Mesenchymal stem cell (in vitro differentiated cells and primary cell): ENCODE data around the gene YWHAH.

Source experiments
- DNase-seq: peaks from one replicate; pipeline ENCODE4 v3.0.0-alpha.2; 2013
- H2AFZ ChIP-seq: one replicate; pipeline ENCODE4 v1.6.1; 2013; ENCODE audit warnings: low read depth, mild to moderate bottlenecking, control low read depth, inconsistent platforms, low read length, moderate library complexity
- H2AK5ac ChIP-seq: 2 replicates; pipeline ENCODE4 v1.6.1; 2013; ENCODE audit warnings: low read length, moderate library complexity, mild to moderate bottlenecking, inconsistent platforms; ENCODE audit not compliant: severe bottlenecking
- H2BK120ac ChIP-seq: one replicate; pipeline ENCODE4 v1.6.1; 2013; ENCODE audit warnings: low read depth, mild to moderate bottlenecking, inconsistent platforms, low read length, moderate library complexity
- H2BK12ac ChIP-seq, 2 experiments: one replicate each; pipeline ENCODE4 v1.6.1; 2013; ENCODE audit warnings: inconsistent platforms in 2 of 2, low read length in 2 of 2, mild to moderate bottlenecking in 2 of 2, moderate library complexity in 2 of 2, control low read depth in 1 of 2
- H2BK15ac ChIP-seq: one replicate; pipeline ENCODE4 v1.6.1; 2013; ENCODE audit warnings: mild to moderate bottlenecking, low read depth, inconsistent platforms; ENCODE audit not compliant: poor library complexity, severe bottlenecking
- H2BK5ac ChIP-seq: 2 replicates; pipeline ENCODE4 v1.6.1; 2013; ENCODE audit warnings: low read depth, mild to moderate bottlenecking, low read length, control low read depth, inconsistent platforms; ENCODE audit not compliant: poor library complexity, severe bottlenecking
- H3K14ac ChIP-seq, 2 experiments: one replicate each; pipeline ENCODE4 v1.6.1; 2013; ENCODE audit warnings: inconsistent platforms in 2 of 2, low read length in 2 of 2, control low read depth in 1 of 2, mild to moderate bottlenecking in 1 of 2, moderate library complexity in 1 of 2
- H3K18ac ChIP-seq, 2 experiments: one replicate each; pipeline ENCODE4 v1.6.1; 2013; ENCODE audit warnings: inconsistent platforms in 2 of 2, low read length in 2 of 2, control low read depth in 1 of 2, low read depth in 1 of 2, mild to moderate bottlenecking in 1 of 2
- H3K23ac ChIP-seq, 2 experiments: one replicate each; pipeline ENCODE4 v1.6.1; 2013; ENCODE audit warnings: inconsistent platforms in 2 of 2, low read length in 2 of 2, mild to moderate bottlenecking in 2 of 2, moderate library complexity in 2 of 2, control low read depth in 1 of 2
- H3K27ac ChIP-seq: 2 replicates; pipeline ENCODE4 v1.5.1; 2013; ENCODE audit warnings: mild to moderate bottlenecking, moderate library complexity, low read length, control low read depth, inconsistent platforms; ENCODE audit not compliant: poor library complexity, severe bottlenecking
- H3K27me3 ChIP-seq, 2 experiments: 2 replicates each; pipeline versions ENCODE4 v1.6.1 to v1.7.0; 2013; ENCODE audit warnings: low read length in 2 of 2, mild to moderate bottlenecking in 2 of 2, moderate library complexity in 2 of 2, control low read depth in 1 of 2, inconsistent platforms in 1 of 2; ENCODE audit not compliant: control insufficient read depth in 1 of 2, insufficient read depth in 1 of 2
- H3K36me3 ChIP-seq, 2 experiments: 2 replicates each; pipeline versions ENCODE4 v1.6.1 to v1.7.0; 2013; ENCODE audit warnings: low read length in 2 of 2, control low read depth in 1 of 2, inconsistent platforms in 1 of 2, low read depth in 1 of 2, mild to moderate bottlenecking in 1 of 2; ENCODE audit not compliant: insufficient read depth in 2 of 2, control insufficient read depth in 1 of 2
- H3K4ac ChIP-seq, 2 experiments: one replicate each; pipeline ENCODE4 v1.6.1; 2013; ENCODE audit warnings: inconsistent platforms in 2 of 2, low read length in 2 of 2, mild to moderate bottlenecking in 2 of 2, moderate library complexity in 2 of 2, control low read depth in 1 of 2, low read depth in 1 of 2
- H3K4me1 ChIP-seq: 2 replicates; pipeline ENCODE4 v1.6.1; 2013; ENCODE audit warnings: low read depth, low read length, control low read depth; ENCODE audit not compliant: control insufficient read depth, insufficient read depth
- H3K4me2 ChIP-seq: 2 replicates; pipeline ENCODE4 v1.6.1; 2013; ENCODE audit warnings: low read length, mild to moderate bottlenecking, inconsistent platforms; ENCODE audit not compliant: poor library complexity, severe bottlenecking
- H3K4me3 ChIP-seq, 2 experiments: 2 replicates each; pipeline versions ENCODE4 v1.5.1 to v1.7.0; 2013; ENCODE audit warnings: low read length in 2 of 2, mild to moderate bottlenecking in 2 of 2, control low read depth in 1 of 2, low read depth in 1 of 2; ENCODE audit not compliant: insufficient read depth in 1 of 2
- H3K79me1 ChIP-seq: replicated peaks from 2 replicates; pipeline ENCODE4 v1.6.1; 2013; ENCODE audit warnings: mild to moderate bottlenecking, control low read depth, low read length, inconsistent platforms; ENCODE audit not compliant: poor library complexity, severe bottlenecking
- H3K9ac ChIP-seq: 2 replicates; pipeline ENCODE4 v1.7.0; 2013; ENCODE audit warnings: mild to moderate bottlenecking, low read length, moderate library complexity
- H3K9me3 ChIP-seq: 2 replicates; pipeline ENCODE4 v1.7.0; 2013; ENCODE audit warnings: mild to moderate bottlenecking, low read length; ENCODE audit not compliant: control insufficient read depth
- H4K8ac ChIP-seq: one replicate; pipeline ENCODE4 v1.6.1; 2013; ENCODE audit warnings: inconsistent platforms, mild to moderate bottlenecking, low read length, moderate library complexity
- H4K91ac ChIP-seq: one replicate; pipeline ENCODE4 v1.6.1; 2013; ENCODE audit warnings: mild to moderate bottlenecking, low read length, inconsistent platforms
- WGBS: methylation state at CpG from one replicate; pipeline ENCODE4 v1.1.7; 2013; ENCODE audit warnings: mixed read lengths; 5-methylcytosine and 5-hydroxymethylcytosine counted together

YWHAH gene

DNA sequence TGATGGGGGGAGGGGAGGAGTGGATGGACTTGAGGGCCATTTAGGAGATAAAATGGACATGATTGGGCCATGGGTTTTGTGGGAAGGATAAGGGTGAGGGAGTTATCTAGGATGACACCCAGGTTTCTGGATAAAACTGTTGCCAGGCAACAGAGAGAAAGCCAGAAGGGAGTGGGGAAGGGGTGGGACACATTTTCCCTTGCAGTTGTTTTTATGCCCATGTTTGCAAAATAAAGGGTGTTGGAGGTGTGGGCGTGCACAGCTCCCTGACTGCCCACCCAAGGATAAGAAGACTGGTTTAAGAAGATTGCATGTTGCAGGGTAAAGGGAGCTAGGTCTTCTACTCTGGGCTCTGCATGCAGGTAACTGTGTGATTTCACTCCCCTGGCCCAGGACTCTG is 18.3 kb upstream of the YWHAH start:
- H3K27me3 ChIP-seq, result peaks cover 4 to 26% of the 10 kb centered on the region in 2 experiments
- no peak overlapping the region for H3K4ac ChIP-seq
- H3K4me2 ChIP-seq, result no peak overlapping the region
- H2BK5ac ChIP-seq, result no peak overlapping the region
- H3K36me3 ChIP-seq, result no peaks in the 10 kb centered on the region
- H4K8ac ChIP-seq, result no peak overlapping the region
- H3K4me1 ChIP-seq, result peaks cover 4% of the 10 kb centered on the region
- H2BK15ac ChIP-seq, result no peak overlapping the region
- no peak overlapping the region for H3K18ac ChIP-seq
- no peak overlapping the region for H3K14ac ChIP-seq
- no peak overlapping the region for H3K4me3 ChIP-seq
- no peak overlapping the region for H2BK120ac ChIP-seq
- 92% methylated on average over 1 of the region's 1 CpG for WGBS
- no peak overlapping the region for H3K23ac ChIP-seq
- no peaks in the 10 kb centered on the region for H3K79me1 ChIP-seq
- H2AFZ ChIP-seq, result no peak overlapping the region
- no peaks in the 10 kb centered on the region for H3K9me3 ChIP-seq
- H2AK5ac ChIP-seq, result no peak overlapping the region
- H3K9ac ChIP-seq, result no peak overlapping the region
- H4K91ac ChIP-seq, result no peak overlapping the region
- DNase-seq, result no peak
- H3K27ac ChIP-seq, result no peak overlapping the region
- H2BK12ac ChIP-seq, result no peak overlapping the region

DNA sequence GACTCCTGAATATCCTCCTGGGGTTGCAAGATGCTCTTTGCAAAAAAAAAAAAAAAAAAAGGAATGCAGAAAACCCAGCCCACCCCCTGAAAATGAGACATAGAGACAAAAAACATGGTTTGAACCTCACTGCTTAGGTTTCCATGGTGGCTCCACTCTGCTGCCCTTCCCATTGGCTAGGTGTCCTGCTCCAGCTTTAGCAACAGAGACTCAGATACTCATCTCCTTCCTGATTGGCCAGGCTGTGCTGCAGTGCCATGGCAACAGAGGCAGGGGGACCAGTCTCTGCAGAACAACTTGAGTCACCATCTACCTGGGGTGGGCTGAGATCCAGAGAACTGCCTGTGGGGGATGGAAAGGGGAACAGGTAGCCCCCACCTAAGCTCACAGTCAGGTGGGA is 17.4 kb upstream of the YWHAH start:
- Histone ChIP-seq H2BK120ac (no peak overlapping the region), H3K9me3 (no peaks in the 10 kb centered on the region), H3K9ac (no peak overlapping the region), H2AFZ (no peak overlapping the region), H2BK5ac (no peak overlapping the region), H3K4me2 (no peak overlapping the region), H3K4me3 (no peak overlapping the region), H2AK5ac (no peak overlapping the region), H3K27me3 (peaks cover 4 to 26% of the 10 kb centered on the region in 2 experiments), H3K79me1 (no peaks in the 10 kb centered on the region), H4K91ac (no peak overlapping the region), H3K23ac (no peak overlapping the region), H3K4ac (no peak overlapping the region), H3K14ac (no peak overlapping the region), H3K18ac (no peak overlapping the region), H4K8ac (no peak overlapping the region), H3K36me3 (no peaks in the 10 kb centered on the region), H3K27ac (no peak overlapping the region), H2BK12ac (no peak overlapping the region), H3K4me1 (peaks cover 4% of the 10 kb centered on the region), H2BK15ac (no peak overlapping the region)
- DNase-seq, result no peak

DNA sequence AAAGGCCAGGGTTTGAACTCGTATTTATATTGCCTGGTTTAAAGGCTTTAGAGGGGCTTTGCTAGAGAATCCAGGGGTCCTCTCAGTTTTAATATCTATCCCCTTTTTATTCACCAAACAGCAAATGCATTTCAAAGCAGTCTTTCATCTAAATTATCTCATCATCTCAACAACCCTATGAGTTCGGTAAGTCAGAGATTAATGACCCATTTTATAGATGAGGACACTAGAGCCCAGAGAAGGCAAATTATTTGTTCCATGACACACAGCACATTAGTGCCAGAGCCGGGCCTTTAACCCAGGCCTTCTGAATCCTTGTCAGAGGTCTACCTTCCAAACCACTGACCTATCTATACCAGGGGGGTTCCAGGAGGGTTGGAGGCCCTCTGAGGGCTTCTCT is 16.8 kb upstream of the YWHAH start:
- no peak overlapping the region for H3K4me3 ChIP-seq
- H3K9ac ChIP-seq, result no peak overlapping the region
- no peak for DNase-seq
- H2BK5ac ChIP-seq, result no peak overlapping the region
- H2BK120ac ChIP-seq, result no peak overlapping the region
- H2AK5ac ChIP-seq, result no peak overlapping the region
- no peaks in the 10 kb centered on the region for H3K36me3 ChIP-seq
- no peak overlapping the region for H3K4ac ChIP-seq
- H3K4me1 ChIP-seq, result peaks cover 4% of the 10 kb centered on the region
- no peak overlapping the region for H3K23ac ChIP-seq
- peaks cover 4 to 26% of the 10 kb centered on the region in 2 experiments for H3K27me3 ChIP-seq
- no peak overlapping the region for H3K4me2 ChIP-seq
- H3K18ac ChIP-seq, result no peak overlapping the region
- H2BK15ac ChIP-seq, result no peak overlapping the region
- no peaks in the 10 kb centered on the region for H3K79me1 ChIP-seq
- WGBS, result 81% methylated on average over 3 of the region's 3 CpGs
- no peak overlapping the region for H3K27ac ChIP-seq
- H2BK12ac ChIP-seq, result no peak overlapping the region
- no peak overlapping the region for H2AFZ ChIP-seq
- H3K9me3 ChIP-seq, result no peaks in the 10 kb centered on the region
- H4K8ac ChIP-seq, result no peak overlapping the region
- no peak overlapping the region for H3K14ac ChIP-seq
- no peak overlapping the region for H4K91ac ChIP-seq

DNA sequence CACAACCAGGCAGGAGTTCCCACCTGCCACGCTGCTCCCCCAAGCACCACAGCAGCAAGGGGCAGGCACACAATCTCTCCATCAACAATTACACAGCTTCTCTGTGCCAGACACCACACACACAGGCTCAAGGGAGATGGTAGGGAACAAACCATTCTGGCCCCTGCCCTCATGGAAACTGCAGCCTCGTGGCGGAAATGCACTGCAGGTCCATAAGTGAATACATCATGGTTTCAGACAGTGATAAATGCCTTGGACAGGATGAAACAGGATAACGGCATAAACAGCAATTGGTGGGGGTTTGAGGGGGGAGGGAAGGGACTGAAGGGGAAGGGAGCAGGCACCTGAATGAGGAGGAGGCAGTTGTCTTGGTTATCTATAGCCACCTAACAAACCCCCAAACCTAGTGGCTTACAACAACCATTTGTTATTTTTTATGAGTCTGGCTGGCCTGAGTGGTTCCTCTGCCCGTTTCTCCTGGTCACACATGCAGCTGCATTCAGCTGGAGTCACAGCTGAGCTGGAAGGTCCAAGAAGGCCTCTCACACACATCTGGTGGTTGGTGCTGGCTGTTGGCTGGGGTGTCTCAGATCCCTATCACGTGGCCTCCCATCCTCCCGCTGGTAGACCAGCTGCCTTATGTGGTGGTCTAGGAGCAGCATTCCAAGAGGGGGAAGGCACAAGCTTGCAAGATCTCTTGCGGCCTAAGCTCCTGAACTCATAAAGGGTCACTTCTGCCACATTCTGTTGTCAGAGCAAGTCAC is 15.0 kb upstream of the YWHAH start:
- Histone ChIP-seq H2BK12ac (no peak overlapping the region), H2AK5ac (no peak overlapping the region), H3K4ac (no peak overlapping the region), H4K8ac (peak overlapping the region; percentile 45), H3K23ac (peak overlapping the region in 1 of 2 experiments; percentile 48), H2BK5ac (no peak overlapping the region), H3K9ac (no peak overlapping the region), H3K27ac (no peak overlapping the region), H3K79me1 (no peaks in the 10 kb centered on the region), H3K4me3 (no peak overlapping the region), H3K14ac (no peak overlapping the region), H3K4me1 (no peaks in the 10 kb centered on the region), H2BK120ac (no peak overlapping the region), H3K9me3 (no peaks in the 10 kb centered on the region), H3K18ac (peak overlapping the region in 1 of 2 experiments; percentile 11), H3K4me2 (no peak overlapping the region), H4K91ac (no peak overlapping the region), H3K36me3 (no peaks in the 10 kb centered on the region), H3K27me3 (peaks cover 4 to 33% of the 10 kb centered on the region in 2 experiments), H2AFZ (no peak overlapping the region), H2BK15ac (no peak overlapping the region)
- peak; percentile 41 for DNase-seq
- WGBS, result 62% methylated on average over 8 of the region's 8 CpGs
